HG03460 (cell line): Measurements from ENCODE around the gene CTRB1.
"Not testable (repeated sequence)": the region's sequence is repeated elsewhere in the genome, so short reads cannot be mapped to it uniquely, and the experiment has no call there.

Source experiments
- ATAC-seq: cut with Tn5 transposase; IDR thresholded peaks from one replicate; pipeline ENCODE4 v1.9.1; 2021; ENCODE audit not compliant: unreplicated experiment

CTRB1 gene

DNA sequence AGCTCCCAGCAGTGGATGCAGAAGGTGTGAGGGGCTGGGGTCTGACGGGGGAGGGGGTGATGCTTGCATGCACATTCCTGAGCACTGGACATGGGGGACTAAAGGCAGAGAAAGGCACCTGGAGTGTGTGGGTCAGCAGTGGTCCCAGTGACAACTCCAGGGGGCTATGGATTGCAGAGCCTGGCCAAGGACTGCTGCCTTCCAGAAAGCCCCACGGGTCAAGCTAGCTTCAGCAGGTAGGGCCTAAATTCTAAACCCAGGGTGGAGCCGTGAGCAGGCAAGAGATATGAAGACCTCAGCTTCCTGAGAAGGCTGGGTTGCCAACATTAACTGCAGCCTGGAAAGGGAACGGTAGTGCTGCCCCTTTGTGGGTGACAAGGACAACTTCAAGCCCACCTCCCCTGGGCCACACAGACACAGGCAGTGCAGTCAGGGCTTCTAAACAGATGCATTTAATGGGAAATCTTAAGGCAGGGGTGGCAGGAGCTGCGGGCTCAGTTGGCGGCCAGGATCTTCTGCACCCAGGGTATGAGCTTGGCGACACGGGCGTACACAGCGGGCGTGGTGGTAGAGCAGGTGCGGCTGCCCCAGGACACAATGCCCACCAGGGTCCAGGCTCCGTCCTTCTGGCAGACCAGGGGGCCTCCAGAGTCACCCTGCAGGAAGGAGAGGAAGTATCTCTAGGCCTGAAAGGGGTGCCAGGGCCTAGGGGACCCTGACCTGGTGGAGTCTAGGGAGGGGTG, 14.9 kb upstream of the CTRB1 start:
- no peak for ATAC-seq

DNA sequence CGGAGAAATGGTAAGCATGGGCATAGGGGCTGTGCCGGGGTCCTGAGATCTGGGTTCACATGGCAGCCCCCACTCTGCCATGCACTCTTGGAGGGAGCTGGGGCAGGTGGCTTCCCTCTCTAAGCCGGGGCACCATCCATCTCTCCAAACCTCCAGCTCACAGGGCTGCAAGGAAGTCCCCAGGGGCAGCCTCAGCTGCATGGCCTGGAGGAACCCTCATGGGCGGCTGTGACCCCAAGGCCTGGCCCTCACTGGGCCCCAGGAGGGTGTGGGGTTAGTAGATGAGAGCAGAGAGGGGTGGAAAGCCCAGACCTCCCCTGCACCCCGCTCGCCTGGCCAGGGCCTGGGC, 14.4 kb upstream of the CTRB1 start:
- ATAC-seq = no peak

DNA sequence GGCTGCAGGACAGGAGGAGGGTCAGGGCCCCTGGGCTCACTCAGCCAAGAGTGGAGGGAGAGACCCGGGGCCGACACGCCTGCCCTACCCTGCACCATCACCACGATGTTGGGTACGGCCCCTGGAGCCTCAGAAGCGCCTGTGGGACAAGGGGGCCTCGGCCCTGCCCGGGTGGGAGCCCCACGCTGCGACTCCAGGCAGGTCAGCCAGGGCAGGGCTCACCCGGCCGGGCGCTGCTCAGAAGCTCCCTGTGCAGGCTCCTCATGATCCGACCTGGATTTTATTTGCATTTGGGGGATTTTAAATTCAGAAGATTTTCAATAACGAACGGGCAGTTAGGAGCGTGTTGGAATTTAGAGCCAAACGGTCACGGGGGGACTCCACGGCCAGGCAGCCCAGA, 13.9 kb upstream of the CTRB1 start:
- ATAC-seq = not testable (repeated sequence)

DNA sequence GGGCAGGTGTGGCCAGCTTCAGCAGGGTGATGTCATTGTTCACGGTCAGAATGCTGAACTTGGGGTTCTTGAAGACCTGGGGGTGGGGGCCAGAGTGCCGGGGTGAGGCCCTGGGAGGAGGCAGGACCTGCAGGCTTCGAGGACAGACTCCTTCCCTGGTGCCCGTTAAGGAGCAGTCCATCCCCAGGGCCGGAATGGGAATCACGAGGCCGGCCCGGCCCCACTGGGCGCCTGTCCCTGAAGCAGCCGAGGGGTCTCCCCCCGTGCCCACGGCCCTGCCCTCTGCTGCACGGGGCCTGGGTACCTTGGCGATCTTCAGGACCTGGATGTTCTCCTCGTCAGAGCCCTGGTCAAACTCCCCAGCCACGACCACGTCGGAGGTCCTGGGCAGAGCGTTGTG, 13.3 kb upstream of the CTRB1 start:
- not testable (repeated sequence) for ATAC-seq

DNA sequence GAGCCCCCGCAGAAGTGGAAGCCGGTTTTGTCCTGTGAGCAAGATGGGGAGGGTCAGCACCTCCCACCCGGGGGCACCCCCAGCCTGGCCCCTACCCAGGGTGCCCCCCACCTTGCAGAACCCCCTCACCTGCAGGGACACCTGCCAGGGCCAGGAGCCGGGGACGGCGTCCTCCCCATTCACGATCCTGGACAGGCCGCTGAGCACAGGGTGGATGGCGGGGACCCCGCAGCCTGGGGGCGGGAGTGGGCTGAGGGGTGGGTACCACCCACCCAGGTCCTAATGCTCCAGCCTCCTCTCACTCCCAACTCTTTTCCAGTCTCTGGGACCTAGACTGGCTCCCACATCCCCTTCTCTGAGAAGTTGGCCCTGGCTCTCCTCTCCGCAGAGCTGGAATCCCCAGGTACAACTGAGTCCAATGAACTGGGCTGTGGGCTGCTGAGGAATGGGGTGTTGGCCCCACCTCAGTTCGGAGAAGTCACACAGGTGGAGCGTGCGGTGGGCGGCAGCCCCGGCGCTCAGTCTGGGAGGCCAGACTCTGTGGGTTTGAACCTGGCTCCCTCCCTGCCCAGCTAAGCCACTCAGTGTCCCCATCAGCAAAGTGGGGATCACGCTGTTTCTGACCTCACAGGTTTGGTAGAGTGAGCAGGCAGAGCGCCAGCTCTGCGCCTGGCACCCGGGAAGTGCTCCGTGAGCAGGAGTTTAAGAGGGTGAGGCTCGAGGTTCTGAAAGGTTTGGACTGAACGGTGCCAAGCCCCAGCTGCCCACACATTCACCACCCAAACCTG, 12.6 kb upstream of the CTRB1 start:
- ATAC-seq = not testable (repeated sequence)

DNA sequence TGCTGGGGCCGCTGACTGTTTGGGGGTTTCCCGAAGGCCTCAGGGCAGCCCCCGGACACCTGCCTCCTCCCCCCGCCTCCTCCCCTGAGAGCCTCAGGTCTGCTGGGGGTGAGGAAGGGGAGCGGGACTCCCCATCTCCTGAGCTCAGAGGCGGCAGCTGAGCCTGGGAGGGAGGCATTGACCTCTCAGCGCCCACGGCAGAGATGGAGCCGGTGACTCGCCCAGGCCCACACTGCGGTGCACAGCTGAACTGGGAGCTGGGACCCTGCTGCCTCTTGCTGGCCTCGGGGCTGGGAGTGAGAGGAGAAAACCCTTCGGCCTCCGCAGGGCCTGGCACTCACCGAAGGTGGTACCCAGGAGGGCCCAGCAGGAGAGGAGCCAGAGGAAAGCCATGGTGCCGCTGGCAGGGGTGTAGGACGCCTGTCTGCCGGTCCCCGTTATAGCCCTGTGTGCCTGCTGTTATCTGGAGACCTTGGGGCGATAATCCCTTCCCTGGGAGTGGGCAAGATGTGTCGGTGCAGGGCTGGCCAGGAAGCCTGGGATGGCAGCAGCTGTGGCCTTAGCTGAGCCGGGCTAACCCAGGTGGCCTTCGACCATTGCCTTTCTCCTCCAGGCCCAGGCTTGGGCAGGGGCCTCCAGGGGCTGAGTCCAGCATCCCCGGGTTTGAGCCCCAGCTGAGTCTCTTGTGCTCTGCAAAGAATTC, 11.9 kb upstream of the CTRB1 start, which contains the start of gene CTRB2:
TSS of gene CTRB2 (minus strand) at position 413 of the 703 bp plus-strand sequence. CDS start at position 393, 20 bp downstream.
- ATAC-seq = no peak

DNA sequence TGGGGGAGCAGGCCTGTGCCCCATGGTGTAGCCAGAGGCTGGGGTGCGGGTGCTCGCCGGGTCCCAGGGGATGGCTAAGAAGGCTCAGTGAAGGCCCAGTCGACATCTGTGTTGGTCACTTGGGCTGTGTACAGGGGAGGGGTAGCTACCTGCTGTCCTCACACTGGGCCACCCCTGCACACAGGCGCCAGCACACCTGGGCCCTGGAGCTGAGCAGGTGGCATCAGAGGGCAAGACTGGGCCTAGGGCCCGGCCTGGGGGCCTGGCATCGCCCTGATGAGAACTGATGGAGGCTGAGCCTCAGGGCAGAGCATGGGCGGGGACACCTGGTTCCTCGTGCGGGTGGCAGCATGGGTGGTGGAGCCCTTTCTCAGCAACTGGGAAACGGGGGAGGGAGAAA, 11.0 kb upstream of the CTRB1 start:
- no peak for ATAC-seq

DNA sequence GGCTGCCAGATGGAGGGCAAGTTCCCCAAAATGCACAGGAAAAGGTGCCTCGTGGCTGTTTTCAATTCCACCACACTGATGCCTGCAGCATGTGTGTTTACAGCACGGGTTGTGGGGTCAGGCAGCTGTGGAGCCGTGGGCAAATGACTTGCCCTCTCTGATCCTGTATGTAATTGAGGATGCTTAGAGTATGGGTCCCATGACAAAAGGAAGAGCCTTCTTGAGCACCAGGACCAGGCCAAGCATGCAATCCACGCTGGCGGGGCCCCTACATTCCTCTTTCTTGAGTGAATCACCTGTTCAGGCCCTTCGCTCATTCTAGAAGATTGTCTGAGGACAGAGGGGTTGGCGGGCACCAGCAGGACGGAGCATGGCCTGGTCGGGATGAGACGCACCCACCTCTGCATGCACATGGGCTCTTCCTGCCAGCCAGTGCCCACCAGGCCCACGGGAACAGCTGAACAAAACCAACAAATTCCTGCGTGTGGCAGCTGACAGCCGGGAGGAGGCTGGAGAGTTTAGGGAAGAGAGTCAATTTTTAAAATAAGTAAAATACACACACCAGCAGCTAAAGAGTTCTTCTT, 10.5 kb upstream of the CTRB1 start:
- no peak for ATAC-seq

DNA sequence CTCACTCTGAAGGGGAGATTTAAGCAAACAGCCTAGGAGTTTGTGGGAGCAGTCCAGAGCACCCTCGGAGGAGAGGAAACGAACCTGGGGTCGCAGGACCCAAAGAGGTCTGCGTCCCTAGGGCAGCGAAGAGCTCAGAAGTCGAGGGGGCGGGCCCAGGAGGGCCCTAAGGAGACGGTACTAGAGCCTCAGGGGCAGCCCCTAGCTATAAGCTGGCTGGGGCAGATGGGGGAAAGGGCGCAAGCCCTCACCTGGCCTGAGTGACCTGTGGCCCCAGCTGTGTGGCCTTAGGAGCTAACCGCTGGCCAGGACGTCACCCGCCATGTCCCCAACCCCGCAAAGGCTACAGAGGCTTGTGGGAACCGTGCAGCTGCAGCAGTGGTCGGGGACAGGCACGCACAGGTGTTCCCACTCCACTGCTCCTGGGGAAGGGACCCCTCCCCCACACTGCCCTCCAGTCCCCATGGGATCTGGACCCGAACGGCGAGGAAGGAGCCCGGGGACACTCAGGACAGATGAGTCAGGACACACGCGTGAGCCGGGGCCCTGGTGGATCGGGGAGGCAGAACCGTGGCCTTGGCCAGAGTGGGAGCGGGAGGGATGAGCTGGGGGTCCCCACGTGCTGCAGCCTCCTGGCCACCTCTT, 9.8 kb upstream of the CTRB1 start:
- ATAC-seq = no peak

DNA sequence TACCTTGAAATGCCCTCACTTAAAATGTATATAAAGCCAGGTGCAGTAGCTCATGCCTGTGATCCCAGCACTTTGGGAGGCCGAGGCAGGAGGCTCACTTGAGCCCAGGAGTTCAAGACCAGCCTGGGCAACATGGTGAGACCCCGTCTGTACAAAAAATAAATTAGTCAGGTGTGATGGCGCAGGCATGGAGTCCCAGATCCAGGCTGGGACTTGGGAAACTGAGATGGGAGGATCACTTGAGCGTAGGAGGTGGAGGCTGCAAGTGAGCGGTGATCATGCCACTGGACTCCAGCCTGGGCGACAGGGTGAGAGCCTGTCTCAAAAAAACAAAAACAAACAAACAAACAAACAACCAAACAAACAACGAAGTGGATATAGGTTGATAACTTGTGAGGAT, 9.3 kb upstream of the CTRB1 start:
- not testable (repeated sequence) for ATAC-seq

DNA sequence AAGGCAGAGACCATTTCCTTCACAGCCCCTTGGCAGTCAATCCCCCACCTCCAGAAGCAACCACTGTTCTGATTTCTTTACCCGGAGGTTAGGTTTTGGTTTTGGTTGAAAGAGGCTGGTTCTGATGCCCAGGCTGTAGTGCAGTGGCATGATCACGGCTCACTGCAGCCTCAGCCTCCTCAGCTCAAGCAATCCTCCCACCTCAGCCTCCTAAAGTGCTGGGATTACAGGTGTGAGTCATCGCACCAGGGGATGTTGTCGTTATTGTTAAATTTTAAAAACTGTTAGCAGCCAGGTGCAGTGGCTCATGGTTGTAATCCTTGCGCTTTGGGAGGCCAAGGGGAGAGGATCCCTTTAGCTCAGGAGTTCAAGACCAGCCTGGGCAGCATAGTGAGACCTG, 8.8 kb upstream of the CTRB1 start:
- no peak for ATAC-seq

DNA sequence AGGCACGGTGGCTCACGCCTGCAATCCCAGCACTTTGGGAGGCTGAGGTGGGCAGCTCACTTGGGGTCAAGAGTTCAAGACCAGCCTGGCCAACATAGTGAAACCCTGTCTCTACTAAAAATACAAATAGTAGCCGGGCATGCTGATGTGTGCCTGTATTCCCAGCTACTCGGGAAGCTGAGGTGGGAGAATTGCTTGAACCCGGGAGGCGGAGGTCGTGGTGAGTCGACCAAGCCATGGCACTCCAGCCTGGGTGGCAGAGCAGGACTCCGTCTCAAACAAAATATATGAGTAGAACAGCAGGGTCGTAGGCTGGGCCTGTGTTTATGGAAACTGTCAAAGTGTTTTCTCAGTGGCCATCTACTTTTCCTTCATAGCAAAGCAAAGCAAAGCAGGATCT, 7.5 kb upstream of the CTRB1 start:
- ATAC-seq = not testable (repeated sequence)

DNA sequence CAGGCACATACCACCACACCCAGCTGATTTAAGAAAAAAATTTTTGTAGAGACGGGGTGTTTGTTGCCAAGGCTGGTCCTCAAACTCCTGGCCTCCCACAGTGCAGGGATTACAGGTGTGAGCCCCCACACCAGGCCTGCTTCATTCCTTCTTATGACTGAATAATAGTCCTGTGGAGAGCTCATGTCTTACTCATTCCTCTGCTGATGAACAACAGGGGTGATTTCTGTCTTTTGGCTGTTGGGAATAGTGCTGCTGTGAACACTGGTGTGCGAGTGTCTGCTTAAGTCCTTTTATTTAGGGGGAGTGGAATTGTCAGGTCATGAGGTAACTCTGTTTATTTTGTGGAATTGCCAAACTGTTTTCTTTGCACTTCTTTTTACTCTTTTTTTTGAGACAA, 2.7 kb upstream of the CTRB1 start:
- no peak for ATAC-seq

DNA sequence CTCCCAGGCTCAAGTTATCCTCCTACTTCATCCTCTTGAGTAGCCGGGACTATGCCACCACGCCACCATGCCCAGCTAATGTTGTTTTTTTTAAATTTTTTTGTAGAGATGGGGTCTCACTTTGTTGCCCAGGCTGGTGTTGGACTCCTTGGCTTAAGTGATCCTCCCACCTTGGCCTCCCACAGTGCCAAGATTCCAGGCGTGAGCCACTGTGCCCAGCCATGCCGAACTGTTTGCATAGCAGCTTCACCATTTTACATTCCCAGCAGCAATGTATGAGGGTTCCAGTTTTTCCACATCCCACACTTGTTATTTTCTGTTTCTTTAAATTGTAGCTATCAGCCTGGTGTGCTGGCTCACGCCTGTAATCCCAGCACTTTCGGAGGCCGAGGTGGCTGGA, 2.2 kb upstream of the CTRB1 start:
- ATAC-seq = no peak

DNA sequence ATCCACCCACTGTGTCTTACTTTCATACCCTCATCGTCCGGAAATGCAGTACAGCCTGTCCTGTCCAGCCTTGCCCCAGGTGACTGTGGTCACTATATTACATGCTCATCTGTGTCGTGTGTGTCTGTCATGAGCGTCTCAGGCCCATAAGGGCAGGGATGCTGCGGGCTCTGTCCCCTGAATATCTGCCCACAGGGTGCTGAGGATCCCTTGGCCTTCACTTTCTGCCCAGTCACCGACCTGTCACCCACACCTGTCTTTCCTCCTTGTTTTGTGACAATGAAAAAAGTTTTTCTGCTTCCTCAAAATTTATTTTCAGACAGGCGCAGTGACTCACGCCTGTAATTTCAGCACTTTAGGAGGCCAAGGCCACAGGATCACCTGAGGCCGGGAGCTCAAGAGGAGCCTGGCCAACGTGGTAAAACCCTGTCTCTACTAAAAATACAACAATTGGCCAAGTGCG, 1.4 kb upstream of the CTRB1 start:
- ATAC-seq = no peak

DNA sequence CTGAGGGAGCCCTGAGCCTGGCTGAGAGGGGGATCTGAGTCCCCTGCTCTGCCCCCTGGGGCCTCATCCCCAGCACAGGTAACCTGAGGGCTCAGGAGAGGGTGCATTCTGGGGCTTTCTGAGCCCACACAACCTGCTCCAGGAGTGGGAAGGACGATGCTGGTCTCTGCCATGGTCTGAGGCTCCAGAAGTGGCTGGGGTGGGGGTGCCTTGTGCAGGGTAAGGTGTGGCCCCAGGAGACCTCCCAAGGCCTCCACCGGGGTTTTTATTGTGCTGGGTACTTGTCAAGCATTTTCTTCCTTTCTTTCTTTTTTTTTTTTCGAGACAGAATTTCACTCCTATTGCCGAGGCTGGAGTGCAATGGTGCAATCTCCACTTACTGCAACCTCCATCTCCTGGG, 300 bp downstream of the CTRB1 start:
- no peak for ATAC-seq

DNA sequence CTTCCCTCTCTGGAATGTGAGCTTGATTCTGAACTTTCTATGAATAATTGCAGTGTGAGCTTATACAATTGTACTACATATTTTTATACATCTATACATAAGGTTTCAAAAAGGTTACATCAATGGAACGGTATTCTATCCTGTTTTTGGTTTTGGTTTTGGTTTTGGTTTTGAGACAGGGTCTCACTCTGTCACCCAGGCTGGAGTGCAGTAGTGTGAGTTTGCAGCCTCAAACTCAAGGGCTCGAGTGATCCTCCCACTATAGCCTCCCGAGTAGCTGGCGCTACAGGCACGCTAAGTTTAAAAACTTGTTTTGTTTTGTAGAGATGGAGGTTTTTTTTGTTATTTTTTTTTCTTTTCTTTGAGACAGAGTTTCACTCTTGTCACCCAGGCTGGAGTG, 1.1 kb downstream of the CTRB1 start:
- ATAC-seq = no peak

DNA sequence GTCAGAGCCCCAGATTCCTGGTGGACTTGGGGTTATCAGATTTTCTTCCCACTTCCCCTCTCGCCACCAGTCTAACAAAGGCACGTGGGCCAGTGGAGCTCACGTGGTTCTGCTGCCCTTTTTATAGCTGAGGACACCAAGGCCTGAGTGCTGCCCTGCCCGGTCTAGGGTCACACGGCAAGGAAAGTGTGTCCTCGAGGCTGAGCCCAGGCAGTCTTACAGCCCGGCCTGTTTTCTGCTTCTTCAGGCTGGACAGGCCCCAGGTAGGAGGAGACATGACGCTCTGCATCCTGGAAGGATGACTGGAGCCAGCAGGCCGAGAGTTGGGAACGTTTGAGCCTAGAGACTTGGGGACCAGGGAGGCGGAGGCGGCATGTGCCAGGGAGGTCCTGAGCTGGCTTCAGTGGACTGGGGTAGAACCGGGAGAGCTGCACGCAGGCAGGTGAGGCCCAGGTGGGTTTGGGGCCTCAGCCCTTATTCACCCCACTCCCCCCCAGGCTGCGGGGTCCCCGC, 3.5 kb downstream of the CTRB1 start:
- ATAC-seq = no peak

DNA sequence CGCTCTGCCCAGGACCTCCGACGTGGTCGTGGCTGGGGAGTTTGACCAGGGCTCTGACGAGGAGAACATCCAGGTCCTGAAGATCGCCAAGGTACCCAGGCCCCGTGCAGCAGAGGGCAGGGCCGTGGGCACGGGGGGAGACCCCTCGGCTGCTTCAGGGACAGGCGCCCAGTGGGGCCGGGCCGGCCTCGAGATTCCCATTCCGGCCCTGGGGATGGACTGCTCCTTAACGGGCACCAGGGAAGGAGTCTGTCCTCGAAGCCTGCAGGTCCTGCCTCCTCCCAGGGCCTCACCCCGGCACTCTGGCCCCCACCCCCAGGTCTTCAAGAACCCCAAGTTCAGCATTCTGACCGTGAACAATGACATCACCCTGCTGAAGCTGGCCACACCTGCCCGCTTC, 4.3 kb downstream of the CTRB1 start:
- ATAC-seq = not testable (repeated sequence)

DNA sequence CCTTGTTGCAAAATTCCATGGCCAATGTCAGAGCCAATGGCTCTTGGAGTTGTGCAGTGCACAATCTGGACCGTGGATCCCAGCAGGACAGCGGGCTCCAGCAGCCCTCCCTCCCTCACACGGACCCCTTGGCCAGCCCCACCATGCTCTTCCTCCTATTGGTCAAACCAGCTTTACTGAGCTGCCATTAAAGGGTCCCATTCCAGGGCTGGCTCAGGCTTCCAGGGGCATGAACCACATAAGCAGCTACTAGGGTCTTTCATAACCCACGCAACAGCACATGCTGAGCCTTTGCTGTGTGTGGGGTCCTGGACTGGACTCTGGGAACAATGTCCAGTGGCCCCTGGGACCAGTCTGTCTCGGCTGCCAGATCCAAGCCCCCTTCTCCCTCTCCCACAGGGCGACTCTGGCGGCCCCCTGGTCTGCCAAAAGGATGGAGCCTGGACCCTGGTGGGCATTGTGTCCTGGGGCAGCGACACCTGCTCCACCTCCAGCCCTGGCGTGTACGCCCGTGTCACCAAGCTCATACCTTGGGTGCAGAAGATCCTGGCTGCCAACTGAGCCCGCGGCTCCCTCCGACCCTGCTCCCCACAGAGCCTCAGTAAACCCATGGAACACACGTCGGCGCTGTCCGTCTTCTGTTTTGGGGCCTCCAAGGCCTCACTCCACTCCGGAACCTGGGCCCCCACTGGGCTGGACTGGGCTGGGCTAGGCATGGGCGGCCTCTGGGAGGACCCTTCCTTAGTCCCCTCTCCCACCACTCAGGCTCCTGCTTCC, 5.7 kb downstream of the CTRB1 start:
- ATAC-seq = no peak
